HG03521 (cell line): ENCODE data around the gene ATP5F1D.

Experiments
- ATAC-seq: cut with Tn5 transposase; IDR thresholded peaks from one replicate; pipeline ENCODE4 v1.9.1; 2021; ENCODE audit warnings: mild to moderate bottlenecking, moderate library complexity; ENCODE audit not compliant: unreplicated experiment

ATP5F1D gene

DNA sequence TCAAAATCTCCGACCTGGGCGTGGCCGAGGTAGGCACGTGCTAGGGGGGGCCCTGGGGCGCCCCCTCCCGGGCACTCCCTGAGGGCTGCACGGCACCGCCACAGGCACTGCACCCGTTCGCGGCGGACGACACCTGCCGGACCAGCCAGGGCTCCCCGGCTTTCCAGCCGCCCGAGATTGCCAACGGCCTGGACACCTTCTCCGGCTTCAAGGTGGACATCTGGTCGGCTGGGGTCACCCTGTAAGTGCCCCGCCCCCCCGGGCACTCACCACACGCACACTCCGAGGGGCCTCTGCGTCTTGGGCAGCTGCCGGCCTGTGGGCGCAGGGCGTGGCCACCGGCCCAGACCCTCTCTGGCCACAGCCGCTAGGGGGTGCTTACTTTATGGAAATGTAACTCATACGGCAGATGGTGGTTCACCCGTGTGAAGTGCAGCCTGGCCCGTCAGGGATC, 21.0 kb upstream of the ATP5F1D start:
- no peak for ATAC-seq

DNA sequence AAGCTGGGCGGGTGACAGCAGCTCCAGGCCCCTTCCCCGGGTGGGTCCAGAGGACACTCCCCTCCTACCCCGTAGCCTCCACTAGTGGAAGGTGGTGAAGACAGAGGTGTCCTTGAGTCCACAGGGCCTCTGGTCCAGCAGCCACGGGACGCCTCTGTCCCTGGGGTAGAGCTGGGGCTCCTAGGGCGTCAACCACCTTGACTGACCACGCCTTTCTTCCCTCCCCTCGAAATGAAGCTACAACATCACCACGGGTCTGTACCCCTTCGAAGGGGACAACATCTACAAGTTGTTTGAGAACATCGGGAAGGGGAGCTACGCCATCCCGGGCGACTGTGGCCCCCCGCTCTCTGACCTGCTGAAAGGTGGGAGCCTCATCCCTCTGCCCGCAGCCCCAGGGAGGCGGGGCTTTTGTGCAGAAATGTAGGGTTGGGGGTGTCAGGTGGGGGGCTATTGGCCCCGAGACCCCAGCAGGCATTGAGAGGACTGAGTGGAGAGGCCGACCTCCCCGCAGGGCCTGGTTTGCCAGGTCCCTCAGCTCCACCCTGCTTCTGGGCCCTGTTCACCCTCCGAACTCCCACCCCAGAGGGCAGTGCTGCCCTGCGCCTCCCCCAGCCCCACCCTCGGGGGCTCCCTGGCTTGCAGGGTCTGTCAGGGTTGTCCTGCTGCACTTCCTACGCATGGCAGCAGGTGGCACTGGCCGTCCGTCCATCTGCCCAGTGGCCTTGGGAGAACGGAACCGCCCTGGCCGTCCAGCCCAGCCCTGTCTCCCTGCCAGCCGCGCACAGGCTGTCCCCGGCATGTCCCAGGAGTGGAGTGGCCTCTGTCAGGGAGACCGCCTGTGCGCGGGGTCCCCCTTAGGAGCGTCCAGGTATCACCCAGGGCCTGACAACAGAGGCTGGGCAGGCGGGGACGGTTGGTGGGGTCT, 20.3 kb upstream of the ATP5F1D start:
- ATAC-seq = no peak

DNA sequence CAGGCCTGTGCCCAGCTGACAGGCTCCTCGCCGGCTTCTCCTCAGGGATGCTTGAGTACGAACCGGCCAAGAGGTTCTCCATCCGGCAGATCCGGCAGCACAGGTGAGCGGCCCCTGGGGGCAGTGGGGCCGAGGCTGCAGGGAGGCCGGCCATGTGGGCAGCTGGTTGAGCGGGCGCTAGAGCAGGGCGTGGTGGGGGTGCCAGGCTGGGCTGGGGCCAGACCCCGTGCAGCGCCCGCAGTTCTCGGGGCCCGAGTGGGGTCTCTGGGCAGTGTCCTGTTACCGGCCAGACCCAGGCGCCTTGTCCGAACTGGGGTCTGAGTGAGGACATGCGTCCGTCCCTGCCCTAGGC, 19.7 kb upstream of the ATP5F1D start:
- no peak for ATAC-seq

DNA sequence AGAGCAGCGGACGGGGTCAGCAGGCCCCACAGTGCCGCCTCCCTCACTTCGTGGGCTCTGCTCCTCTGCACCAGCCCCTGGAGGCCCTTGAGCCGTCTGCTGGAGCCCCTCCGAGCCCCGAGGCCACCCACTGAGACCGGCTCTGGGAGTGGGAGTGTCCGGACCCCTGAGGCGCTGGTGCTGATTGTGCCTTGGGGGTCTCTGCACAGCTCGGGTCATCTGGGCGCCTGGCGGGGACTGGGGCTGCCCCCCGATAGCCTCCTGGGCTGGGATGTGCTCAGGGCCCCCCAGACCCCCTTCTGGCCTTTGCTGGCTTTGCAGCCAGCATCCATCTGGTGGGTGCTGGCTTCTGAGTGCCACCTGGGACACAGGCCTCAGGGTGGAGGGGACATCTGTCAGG, 19.2 kb upstream of the ATP5F1D start:
- no peak for ATAC-seq

DNA sequence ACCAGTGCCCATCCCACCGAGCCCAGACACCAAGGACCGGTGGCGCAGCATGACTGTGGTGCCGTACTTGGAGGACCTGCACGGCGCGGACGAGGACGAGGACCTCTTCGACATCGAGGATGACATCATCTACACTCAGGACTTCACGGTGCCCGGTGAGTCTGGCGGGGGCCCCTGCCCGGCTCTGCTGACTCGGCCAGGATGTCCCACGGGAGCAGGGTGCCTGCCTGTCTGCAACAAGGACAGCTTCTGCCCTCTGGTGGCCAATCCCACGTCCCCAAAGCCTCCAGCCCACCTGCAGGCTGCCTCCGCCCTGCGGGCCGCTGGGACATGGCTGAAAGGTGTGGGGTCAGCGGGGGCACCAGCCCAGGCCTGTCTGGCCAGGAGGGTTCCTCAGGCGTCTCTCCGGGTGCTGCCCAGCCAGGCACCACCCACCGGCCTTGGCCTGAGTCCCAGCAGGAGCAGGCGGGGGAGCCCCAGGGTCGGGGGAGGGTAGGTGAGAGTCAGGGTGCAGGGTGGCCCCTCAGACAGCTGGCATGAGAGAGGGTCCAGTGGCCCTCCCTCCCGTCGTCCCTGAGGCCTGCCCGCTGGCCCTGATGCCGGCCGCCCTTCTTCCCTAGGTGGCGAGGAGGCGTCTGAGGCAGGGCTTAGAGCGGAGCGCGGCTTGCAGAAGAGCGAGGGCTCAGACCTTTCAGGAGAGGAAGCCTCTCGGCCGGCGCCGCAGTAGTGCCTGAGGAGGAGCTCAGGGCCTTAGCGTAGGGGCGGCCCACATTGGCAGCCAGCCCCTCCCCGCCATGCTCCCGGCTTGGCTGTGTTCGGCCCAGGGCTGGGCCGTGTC, 18.3 kb upstream of the ATP5F1D start:
- no peak for ATAC-seq

DNA sequence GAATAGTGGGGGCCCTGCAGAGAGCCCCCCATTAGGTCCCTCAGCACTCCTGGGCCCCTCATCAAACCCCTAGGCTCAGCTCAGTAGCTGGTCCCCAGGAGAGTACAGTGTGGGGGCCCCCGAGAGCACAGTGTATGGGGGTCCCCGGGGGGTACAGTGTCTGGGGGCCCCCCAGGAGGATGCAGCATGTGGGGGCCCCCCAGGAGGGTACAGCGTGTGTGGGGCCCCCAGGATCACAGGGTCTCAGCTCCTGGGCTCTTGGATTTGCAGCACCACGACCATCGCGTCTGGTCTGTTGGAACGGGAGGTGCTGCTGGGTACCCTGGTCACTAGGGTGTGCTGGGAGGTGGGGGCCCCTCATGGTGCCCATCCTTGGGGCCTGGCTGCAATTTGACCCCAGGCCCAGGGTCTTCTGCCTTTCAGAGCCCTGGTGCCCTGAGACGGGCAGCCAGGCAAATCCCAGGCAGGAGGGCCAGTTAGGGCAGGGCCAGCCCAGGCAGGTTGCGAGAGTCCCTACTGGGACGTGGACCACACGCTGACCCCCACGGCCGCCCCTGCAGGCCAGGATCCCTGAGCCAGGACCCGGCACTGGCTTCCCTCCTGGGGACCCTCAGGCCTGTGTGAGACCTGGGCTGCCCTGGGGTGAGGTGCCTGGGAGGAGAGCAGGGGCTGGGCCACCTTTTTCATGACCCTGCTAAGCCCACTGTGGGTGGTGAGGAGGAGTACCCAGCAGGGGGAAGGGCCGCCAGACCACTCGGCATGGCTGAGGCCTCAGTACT, 17.3 kb upstream of the ATP5F1D start:
- no peak for ATAC-seq

DNA sequence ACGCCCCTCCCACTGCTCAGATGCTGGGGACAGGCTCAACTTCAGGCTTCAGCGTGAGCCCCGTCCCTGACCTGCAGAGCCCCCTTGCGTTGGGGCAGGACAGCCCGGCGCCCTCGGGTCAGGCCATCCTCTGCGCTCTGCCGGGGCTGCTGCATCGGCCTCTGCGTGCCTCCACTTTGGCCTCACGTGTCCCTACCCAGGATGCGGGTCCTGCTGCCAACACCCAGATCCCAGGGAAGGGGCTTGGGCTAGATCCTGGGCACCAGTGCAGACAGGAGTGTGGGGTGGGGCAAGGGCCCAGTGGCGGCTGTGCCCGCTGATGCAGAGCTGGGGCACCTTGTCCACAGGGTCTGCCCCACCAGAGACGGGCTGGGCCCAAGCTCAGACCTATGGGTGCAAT, 16.7 kb upstream of the ATP5F1D start:
- ATAC-seq = no peak

DNA sequence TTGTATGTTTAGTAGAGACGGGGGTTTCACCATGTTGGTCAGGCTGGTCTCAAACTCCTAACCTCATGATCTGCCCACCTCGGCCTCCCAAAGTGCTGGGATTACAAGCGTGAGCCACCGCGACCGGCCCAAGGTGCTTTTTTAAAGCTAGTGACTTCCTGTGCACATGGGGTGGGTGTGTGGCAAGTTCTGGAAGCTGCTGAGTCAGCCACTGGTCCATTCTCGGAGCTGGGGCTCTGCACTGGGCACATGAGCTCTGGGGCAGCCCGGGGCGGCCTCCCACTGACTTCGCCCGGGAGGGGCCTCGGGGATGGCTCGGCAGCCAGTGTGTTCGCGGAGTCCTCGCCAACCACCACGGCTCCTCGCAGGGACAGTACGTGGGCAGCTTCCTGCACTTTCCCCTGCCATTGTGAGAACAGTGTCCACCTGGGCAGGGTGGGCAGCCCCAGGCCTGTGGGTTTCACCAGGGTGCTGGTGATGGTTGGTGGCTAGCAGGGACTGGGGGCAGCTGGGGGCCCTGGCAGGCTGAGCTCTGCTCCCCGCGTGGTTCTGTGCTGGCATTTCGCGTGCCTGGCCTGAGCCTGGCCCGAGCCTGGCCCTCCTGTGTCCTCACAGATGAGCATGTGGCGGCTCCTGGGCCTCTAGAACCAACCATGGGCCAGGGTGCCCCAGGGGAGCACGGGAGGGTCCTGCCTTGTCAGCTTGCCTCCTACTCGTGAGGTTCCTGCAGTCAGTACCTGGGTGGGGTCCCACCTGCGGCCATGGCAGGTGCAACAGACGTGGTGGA, 15.9 kb upstream of the ATP5F1D start:
- no peak for ATAC-seq

DNA sequence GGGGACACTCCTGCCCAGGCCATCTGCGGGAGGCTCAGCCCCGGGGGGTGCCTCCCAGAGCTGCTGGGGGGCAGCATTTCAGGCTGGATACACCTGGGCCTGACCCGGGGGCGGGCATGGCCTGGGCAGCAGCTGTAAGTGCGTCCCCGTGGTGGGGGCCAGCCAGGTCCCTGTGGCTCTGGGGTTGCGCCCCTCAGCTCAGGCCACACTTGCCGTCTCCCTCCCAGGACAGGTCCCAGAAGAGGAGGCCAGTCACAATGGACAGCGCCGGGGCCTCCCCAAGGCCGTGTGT, 15.4 kb upstream of the ATP5F1D start:
- ATAC-seq = no peak

DNA sequence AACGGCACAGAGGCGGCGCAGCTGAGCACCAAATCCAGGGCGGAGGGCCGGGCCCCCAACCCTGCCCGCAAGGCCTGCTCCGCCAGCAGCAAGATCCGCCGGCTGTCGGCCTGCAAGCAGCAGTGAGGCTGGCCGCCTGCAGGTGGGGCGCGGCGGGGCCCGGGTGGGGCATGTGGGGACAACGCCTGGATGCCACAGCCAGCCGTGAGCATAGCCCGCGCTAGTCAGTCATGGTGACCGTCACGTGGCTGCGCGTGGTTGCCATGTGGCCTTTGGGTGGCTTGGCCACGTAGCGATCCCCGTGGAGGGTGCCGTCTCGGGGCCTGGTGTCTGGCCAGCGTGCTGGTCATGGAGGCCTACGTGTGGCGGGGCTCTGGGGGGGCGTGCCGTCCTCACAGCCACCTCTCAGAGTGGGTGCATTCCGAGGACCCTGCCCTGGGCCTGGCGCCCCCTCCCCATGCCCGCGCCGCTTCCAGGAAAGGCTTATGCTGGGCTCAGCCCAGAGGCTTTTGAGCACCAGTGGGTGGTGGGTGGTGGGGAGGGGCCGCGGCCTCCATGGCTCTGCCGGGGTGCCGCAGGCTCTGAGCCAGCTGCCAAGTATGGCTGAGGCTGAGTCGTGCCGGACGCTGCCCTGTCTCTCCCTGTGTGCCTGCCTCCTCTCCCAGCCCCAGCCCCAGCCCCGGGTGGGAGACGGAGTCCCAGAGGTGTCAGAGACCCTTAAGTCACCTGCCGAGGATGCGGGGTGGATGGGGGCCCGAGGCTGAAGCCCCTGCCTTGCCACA, 14.8 kb upstream of the ATP5F1D start:
- ATAC-seq = no peak

DNA sequence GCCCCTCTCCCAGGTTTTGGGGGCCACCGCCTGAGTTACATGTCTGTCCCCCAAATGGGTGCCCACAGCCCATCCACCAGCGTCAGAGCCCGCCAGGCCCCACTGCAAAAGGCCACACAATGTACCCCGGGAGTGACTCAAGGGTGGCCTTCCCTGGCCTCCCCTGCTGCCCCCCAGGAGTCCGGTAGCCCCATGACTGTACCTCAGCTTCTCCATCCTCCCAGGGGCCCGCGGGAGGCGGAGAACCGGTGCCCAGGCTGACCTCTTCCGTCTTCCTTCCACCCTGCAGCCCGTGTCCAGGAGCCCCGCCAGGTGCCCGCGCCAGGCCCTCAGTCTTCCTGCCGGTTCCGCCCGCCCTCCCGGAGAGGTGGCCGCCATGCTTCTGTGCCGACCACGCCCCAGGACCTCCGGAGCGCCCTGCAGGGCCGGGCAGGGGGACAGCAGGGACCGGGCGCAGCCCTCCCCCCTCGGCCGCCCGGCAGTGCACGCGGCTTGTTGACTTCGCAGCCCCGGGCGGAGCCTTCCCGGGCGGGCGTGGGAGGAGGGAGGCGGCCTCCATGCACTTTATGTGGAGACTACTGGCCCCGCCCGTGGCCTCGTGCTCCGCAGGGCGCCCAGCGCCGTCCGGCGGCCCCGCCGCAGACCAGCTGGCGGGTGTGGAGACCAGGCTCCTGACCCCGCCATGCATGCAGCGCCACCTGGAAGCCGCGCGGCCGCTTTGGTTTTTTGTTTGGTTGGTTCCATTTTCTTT, 14.1 kb upstream of the ATP5F1D start:
- ATAC-seq = no peak

DNA sequence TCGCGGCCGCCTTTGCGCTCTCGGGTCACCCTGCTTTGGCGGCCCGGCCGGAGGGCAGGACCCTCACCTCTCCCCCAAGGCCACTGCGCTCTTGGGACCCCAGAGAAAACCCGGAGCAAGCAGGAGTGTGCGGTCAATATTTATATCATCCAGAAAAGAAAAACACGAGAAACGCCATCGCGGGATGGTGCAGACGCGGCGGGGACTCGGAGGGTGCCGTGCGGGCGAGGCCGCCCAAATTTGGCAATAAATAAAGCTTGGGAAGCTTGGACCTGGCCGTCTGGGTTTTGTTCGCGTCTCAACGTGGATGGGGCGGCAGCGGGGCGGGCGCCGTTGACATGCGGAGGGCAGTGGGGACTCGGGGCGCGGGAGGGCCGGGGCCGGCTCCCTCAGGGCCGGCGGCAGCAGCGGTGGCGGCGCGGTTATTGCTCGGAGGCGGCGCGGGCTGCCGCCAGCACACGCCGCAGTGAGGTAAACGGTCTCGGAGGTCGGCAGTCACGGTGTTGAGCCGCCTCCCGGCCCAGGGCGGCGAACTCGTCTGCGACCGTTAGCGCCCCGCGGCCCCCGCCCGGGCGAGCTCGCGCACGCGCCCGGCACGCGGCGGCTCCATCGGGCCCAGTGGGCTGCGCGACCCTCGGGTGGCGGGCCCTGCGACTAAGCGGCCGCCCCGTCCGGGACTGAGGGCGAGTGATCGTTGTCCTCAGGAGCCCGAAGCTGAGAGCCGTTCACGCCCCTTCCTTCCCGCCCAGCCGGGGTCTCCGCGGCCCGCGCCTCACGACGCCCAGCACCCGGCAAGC, 13.2 kb upstream of the ATP5F1D start:
- no peak for ATAC-seq

DNA sequence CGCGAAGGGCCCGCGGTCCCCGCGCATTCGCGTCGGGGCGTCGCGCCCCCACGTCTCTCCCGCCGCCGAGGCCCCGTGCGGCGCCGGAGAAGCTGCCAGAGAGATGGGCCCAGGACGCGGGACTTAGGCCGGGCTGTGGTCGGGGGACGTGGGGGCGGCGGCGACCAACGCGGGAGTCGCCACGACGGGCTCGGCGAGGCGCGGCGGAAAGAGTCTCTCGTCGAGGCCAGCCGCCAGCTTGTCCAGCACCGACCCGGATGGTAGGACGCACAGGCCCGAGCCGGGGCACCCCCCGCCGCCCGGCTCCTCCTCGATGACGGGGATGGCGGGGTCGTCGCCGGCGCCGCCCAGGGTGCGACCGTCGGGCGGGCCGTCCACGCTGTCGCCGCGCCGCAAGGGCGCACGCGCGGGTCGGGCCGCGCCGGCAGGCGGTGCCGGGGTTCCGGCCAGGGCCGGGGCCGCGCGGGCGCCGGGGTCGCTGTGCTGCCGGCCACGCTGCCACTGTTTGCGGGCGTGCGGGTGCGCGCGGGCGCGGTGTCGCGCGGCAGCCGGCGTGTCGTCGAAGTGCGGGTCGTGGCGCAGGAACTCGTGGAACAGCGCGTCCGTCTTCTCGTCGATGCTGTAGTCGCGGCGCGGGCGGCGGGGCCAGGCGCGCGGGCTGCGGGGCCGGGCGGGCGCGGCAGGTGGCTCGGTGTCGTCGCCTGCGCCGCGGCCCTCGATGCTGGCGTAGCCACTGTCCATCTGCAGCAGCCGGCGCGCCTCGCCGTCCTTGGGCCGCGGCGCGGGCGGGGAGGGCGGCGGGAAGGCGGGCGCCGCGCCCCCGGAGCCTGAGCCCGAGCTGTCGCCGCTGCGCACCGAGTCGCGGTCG, 12.3 kb upstream of the ATP5F1D start:
- ATAC-seq = no peak

DNA sequence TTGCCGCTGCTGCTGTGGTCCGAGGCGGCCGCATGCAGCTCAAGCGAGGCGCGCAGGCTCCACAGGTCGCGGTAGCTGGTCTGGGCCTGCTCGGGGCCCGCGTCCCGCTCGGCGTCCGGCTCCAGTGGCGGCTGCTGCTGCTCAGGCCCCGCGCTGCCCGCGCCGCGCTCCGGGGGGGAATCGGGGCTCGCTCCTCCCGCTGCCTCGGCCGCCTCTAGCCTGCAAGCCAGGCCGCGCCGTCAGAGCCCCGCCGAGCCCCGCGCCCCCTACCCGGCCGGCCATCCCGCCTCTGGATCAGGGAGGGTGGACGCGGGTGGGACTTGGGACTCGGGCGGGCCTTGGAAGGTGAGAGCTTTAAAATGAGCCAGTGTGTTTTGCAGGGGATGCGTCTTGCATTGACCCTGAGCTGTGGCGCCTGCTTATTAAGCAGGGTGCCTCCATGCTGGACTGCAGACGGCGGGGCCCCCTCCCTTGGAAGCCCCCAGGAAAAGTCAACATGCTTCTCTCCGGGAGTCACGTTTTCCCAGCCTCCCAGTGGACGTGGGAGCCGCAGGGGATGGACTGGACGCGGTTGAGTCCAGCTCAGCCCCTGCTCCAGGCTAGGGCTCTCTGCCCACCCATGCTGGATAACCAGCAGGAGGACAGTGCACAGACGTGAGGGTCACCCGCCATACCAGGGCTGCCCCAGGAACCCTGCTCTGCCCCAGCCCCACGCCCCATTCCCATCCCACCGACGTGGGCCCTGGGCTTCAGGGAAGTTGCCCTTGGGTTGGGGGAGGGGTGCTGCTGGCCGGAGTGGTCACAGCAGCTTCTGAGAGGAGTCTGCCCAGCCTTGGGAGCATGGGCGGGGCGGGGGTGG, 11.4 kb upstream of the ATP5F1D start:
- ATAC-seq = no peak

DNA sequence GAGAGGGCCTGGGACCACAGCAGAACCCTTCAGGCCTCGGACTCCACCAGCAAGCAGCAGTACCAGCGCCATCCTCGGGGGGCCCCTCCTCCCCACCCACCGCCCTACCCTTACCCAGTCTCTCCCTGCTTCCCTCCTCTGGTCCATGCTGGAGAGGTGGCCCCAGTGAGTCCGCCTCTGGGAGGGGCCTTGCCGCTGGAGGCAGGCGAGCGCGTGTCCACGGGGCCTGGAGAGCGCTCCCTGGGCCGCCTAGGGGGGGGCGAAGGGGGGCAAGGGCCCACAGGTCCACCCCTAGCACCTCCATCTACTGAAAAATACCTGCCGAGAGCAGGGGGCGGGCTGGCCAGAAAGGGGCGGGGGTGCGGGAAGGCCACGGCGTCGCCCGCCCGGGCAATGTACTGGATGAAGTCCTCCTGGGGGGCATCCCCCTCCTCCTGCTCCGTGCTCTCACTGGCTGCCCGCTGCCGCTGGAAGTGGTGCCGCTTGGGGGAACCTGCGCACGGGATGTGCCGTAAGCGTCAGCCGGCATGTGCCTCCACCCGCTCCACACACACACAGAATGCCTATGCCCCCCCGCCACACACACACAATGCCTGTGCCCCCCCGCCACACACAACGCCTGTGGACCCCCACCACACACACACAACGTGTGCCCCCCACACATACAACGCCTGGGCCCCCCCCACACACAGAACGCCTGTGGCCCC, 10.6 kb upstream of the ATP5F1D start:
- no peak for ATAC-seq
